ENCODE results near the gene KRT4. TPM values are rescaled to one million over a fixed set of nuclear protein-coding genes. Genes with fewer than 3 reads are reported as not detected.

The KRT4 gene
- total RNA-seq, 2 experiments from 2014 or later: not detected

- Mint-ChIP-seq H3K27me3 (no peaks in the 10 kb centered on the region), H3K36me3 (ENCODE audit: low read depth) (no peaks in the 10 kb centered on the region), H3K4me3 (no peak overlapping the region), H3K9me3 (no peaks in the 10 kb centered on the region), H3K27ac (no peak overlapping the region), H3K4me1 (ENCODE audit: low read depth) (no peaks in the 10 kb centered on the region)
- no peak overlapping the region for H3K4me3 ChIP-seq (ENCODE audit: low read length)
- no peaks in the 10 kb centered on the region for H3K9me3 ChIP-seq (ENCODE audit: control insufficient read depth in 1 of 2, insufficient read depth in 1 of 2, low read length in 2 of 2)
- H3K36me3 ChIP-seq (ENCODE audit: insufficient read depth, low read length): no peaks in the 10 kb centered on the region
- ChIA-PET POLR2A (interaction anchor here (0.9 kb wide), 1 partner anchor 23 kb away, joined by 3 read pairs; no protein-coding TSS in a partner anchor), CTCF (no interaction called here)
- H3K27me3 ChIP-seq (ENCODE audit: control insufficient read depth in 1 of 2, insufficient read depth in 2 of 2, low read length in 2 of 2): no peaks in the 10 kb centered on the region
- no peak for DNase-seq
- H3K4me1 ChIP-seq (ENCODE audit: insufficient read depth, low read length): no peaks in the 10 kb centered on the region
- H3K27ac ChIP-seq (ENCODE audit: low read depth in 1 of 2, low read length in 2 of 2): no peak overlapping the region
- intact Hi-C loops (cut with DNase I, micrococcal nuclease): no loop called here
- no peak for TF ChIP-seq CTCF (IDR thresholded peaks at IDR 0.05)
- no peak for ATAC-seq (ENCODE audit: poor library complexity)
Measured at GRCh38 chr12:52812073-52812400, 1.9 kb downstream of the KRT4 start.

- no peaks in the 10 kb centered on the region for H3K27me3 ChIP-seq (ENCODE audit: control insufficient read depth in 1 of 2, insufficient read depth in 2 of 2, low read length in 2 of 2)
- Mint-ChIP-seq H3K27me3 (no peaks in the 10 kb centered on the region), H3K27ac (no peak overlapping the region), H3K4me3 (no peak overlapping the region), H3K9me3 (no peaks in the 10 kb centered on the region), H3K36me3 (ENCODE audit: low read depth) (no peaks in the 10 kb centered on the region), H3K4me1 (ENCODE audit: low read depth) (no peaks in the 10 kb centered on the region)
- TF ChIP-seq CTCF (IDR thresholded peaks at IDR 0.05): no peak
- H3K4me1 ChIP-seq (ENCODE audit: insufficient read depth, low read length): no peaks in the 10 kb centered on the region
- no peak overlapping the region for H3K4me3 ChIP-seq (ENCODE audit: low read length)
- ATAC-seq (ENCODE audit: poor library complexity): no peak
- no peak for DNase-seq
- H3K36me3 ChIP-seq (ENCODE audit: insufficient read depth, low read length): no peaks in the 10 kb centered on the region
- H3K9me3 ChIP-seq (ENCODE audit: control insufficient read depth in 1 of 2, insufficient read depth in 1 of 2, low read length in 2 of 2): no peaks in the 10 kb centered on the region
- intact Hi-C loops (cut with DNase I, micrococcal nuclease): no loop called here
- ChIA-PET POLR2A (no interaction called here), CTCF (no interaction called here)
- H3K27ac ChIP-seq (ENCODE audit: low read depth in 1 of 2, low read length in 2 of 2): no peak overlapping the region
Measured at GRCh38 chr12:52811191-52812072, 2.5 kb downstream of the KRT4 start.

- intact Hi-C loops (cut with DNase I, micrococcal nuclease): no loop called here
- Histone ChIP-seq H3K27me3 (ENCODE audit: control insufficient read depth in 1 of 2, insufficient read depth in 2 of 2, low read length in 2 of 2) (no peaks in the 10 kb centered on the region), H3K9me3 (ENCODE audit: control insufficient read depth in 1 of 2, insufficient read depth in 1 of 2, low read length in 2 of 2) (no peaks in the 10 kb centered on the region), H3K4me3 (ENCODE audit: low read length) (no peak overlapping the region), H3K36me3 (ENCODE audit: insufficient read depth, low read length) (no peaks in the 10 kb centered on the region), H3K27ac (ENCODE audit: low read depth in 1 of 2, low read length in 2 of 2) (no peak overlapping the region), H3K4me1 (ENCODE audit: insufficient read depth, low read length) (no peaks in the 10 kb centered on the region)
- ATAC-seq (ENCODE audit: poor library complexity): no peak
- Mint-ChIP-seq H3K36me3 (ENCODE audit: low read depth) (no peaks in the 10 kb centered on the region), H3K9me3 (no peaks in the 10 kb centered on the region), H3K4me3 (no peak overlapping the region), H3K4me1 (ENCODE audit: low read depth) (no peaks in the 10 kb centered on the region), H3K27me3 (no peaks in the 10 kb centered on the region), H3K27ac (no peak overlapping the region)
- ChIA-PET CTCF (no interaction called here), POLR2A (no interaction called here)
- DNase-seq: no peak
- no peak for TF ChIP-seq CTCF (IDR thresholded peaks at IDR 0.05)
Measured at GRCh38 chr12:52810554-52810953, 3.4 kb downstream of the KRT4 start.
